NOMO-1 treated with DMSO at 0.1 percent for 48 hours (cell line): Measurements from ENCODE around the gene CMC4.

Source experiments
- DNase-seq: peaks from one replicate; lab custom pipeline; 2025; ENCODE audit not compliant: unreplicated experiment; lab: John Stamatoyannopoulos, UW

CMC4 gene

DNA sequence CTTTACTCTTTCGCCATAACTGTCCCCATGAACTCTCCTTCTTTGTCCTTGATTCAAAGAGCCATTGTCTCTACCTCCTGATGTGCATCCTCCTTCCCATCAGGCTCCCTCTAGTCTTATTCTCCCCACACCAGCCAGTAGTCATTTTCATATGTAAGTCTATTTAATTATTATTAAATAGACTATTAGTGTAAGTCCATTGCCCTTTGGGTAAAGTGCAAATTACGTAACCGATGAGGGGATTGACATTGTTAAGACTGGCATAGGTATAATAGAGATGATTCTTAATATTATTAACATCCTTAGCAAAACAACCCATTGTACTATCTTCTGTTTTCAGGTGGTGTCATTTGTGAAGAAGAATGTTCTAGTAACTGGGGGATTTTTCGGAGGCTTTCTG is 16.7 kb downstream of the CMC4 start:
- no peak for DNase-seq

GRCh38 chrX:155053656-155054055 is 17.3 kb downstream of the CMC4 start:
- DNase-seq, result no peak

DNA sequence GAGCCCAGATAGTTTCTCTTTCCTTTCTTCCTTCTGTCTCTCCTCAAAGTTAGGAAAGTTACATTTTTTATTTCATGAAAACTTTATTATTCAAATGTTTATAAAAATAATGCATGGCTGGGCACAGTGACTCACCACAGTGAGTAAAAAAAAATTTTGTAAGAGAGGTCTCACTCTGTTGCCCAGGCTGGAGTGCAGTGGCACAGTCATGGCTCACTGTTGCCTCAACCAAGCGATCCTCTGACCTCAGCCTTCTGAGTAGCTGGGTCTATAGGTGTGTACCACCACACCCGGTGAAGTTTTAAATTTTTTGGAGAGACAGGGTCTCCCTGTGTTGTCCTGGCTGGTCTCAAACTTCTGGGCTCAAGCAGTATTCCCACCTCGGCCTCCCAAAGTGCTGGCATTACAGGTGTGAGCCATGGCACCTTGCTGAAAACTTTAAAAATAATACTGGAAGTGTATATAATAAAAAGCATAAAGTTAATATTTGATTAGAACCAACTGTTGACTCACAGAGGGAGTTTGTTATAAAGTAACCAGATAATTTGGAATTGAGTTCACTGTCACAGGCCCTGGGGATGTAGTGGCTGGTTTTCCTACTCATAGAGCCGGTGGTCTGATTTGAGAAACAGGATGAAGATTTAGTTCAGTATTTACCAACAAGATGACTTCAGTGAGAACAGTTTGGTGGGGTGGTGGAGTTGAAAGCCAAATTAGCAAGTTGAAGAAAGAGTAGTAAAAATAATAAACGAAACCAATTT is 18.0 kb downstream of the CMC4 start:
- no peak for DNase-seq

DNA sequence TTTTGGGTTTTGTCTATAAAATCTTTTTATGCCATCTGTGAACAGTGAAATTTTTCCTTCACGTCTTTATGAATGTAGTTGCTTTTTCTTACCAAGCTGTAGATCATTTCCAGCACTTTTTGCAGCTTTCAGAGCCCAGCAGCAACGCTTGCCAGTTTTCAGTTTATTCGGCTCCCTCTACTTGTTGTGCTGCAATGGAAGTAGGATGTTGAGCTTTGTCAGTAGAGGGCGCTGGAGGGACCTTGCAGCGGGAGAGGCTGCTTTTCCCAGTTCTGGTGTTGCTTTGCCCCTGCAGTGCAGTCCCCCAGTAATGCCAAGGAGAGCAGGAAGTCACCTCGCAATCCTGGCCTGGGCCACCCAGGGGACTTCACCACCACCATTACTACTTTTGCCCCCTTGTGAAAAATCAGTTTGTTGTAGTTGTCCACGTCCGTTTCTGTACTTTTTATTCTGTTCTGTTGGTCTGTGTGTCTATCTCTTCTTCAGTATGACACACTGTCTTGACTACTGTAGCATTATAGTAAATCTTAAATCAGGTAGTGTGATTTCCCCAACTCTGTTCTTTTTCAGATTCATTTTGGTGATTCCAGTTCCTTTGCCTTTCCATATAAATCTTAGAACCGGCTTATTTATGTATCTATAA is 21.8 kb downstream of the CMC4 start:
- peak; percentile 27 for DNase-seq

DNA sequence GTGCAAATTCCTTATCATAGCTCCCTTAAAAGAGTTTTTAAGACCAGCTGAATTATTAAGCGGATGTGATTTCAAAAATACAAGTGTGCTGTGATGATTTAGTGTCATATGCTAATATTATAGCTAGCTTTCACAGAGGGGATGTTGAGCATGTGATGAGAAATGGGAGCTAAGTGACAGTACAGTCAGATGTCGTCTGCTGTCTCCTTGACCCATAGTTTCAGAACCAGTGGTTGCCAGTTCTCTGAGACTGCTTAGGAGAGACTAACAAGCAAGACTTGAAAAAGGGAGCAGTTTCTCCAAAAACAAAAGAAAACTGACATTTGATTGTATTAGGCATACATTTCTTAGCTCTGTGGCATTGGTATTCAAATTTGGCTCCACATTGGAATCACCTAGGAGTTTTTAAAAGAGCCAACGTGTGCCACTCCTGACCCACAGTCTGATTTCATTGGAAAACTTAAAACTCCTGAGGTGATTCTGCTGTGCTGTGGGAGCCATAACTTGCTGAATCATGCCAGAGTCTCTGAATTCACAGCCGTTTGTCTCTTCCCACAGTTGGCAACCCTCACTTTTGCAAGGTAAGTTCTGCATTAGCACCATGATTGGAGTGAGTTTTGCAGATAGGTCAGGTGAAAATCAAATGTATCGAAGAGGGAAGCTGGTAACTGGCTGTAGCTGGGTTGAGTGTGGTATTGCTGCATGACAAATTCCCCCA is 24.0 kb downstream of the CMC4 start:
- DNase-seq, result no peak

- no peak for DNase-seq
Observed at GRCh38 chrX:155046129-155046810, 24.7 kb downstream of the CMC4 start.

DNA sequence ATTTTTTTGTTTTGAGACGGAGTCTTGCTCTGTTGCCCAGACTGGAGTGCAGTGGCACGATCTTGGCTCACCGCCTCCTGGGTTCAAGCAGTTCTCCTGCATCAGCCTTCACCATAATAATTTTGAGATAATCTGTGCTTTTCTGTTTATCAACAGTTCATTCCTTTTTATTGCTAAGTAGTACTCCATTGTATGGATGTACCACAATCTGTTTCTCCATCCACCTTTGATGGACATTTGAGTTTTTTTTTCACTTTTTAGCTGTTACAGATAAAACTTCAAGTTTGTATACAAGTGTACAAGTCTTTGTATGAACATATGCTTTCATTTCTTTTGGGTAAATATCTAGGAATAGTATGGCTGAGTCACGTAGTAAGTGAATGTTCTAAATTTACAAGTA is 35.2 kb downstream of the CMC4 start:
- no peak for DNase-seq

GRCh38 chrX:155031657-155032056 is 39.3 kb downstream of the CMC4 start:
- DNase-seq, result no peak

- no peak for DNase-seq
Observed at GRCh38 chrX:155028877-155029291, 42.1 kb downstream of the CMC4 start.

DNA sequence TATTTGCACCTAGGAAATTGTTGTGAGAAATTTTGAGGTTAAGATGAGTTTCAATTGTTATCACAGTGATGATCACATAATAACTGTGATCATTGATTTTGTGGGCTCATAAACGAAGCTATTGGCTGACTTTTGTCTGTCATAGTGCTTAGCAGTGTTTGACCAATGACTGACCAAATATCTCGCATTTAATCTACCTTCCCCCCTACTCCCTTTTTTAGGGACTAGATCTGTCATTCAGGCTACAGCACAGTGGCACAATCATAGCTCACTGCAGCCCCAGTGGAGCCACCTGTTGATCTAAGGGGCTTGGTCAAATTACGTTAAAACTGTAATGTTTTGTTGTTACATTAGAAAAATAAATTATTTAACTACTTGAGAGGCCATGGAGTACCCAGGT is 42.8 kb downstream of the CMC4 start:
- DNase-seq, result no peak

DNA sequence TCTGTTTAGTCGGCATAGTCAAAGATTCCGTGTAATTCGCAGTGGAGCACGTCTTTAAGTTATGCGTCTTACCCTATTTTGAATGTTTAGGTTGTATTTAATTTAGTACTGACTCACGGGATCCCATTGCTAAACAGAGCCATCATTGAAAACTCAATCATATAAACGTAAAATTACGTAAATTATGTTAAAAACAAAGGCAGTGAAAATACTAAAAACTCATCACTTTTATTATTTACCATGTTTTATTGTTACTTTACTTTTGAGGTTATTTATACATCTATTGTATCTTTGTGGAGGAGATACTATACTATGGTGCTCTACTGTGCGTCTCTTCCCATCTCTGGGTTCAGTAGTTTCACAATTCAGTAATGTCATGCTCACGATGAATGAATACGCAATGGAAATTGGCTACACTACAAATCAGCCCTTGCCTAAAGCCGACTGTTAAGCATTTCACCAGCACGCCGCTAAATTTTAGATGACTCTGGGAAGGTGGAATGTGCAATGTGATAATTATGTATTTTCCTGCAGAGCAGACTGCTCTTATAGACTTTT is 43.3 kb downstream of the CMC4 start:
- DNase-seq, result peak; percentile 58

- DNase-seq, result peak; percentile 85
Observed at GRCh38 chrX:155026727-155027508, 44.0 kb downstream of the CMC4 start, which contains the start of gene FUNDC2. FUNDC2 (plus strand) TSS chrX:155026844; CDS start chrX:155026939, 95 bp downstream.

DNA sequence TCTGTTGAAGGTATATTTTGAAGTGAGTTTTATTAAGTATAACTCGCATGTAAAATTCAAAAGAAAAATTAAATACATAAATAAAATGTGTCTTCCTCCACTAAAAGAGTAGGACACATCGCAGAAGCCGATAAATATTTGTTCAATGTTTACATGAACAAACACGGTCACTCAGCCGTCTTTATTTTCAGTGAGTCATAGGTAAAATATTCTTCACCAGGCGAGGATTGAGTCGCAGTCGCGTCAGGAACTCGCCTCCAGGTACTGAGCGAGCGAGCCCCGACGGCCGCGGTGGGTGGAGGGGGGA is 44.6 kb downstream of the CMC4 start:
- no peak for DNase-seq

- peak; percentile 24 for DNase-seq
Observed at GRCh38 chrX:155023907-155024833, 46.8 kb downstream of the CMC4 start.

- DNase-seq, result no peak
Observed at GRCh38 chrX:155022585-155022984, 48.4 kb downstream of the CMC4 start, which contains the start of gene F8. F8 (minus strand) TSS chrX:155022723; CDS start chrX:155022552, 171 bp downstream.

- no peak for DNase-seq
Observed at GRCh38 chrX:155020591-155020990, 50.3 kb downstream of the CMC4 start.
